ENCODE data around the gene COG2.
"Not testable (repeated sequence)": the region's sequence is repeated elsewhere in the genome, so short reads cannot be mapped to it uniquely, and the experiment has no call there.

Gene COG2

DNA sequence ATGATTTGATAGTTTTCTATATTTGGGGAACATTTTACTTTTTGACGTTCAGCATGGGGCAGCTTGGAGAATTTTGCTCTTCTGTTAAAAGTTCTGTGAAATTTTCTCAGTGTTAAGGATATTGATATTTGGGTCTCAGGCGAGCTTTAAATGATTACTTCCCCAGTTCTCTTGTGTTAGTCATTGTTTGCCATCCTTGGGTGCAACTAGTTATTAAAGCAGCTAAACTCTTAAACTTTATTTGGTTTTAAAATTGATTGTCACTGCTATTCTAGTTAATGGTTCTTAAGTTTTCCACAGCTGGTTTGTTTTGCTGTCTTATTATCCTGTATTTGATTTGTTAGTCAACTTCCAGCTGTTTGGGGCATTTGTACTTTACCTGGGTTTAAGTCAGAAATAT, 9.0 kb downstream of the COG2 start:
- TF ChIP-seq, protein P1, sequence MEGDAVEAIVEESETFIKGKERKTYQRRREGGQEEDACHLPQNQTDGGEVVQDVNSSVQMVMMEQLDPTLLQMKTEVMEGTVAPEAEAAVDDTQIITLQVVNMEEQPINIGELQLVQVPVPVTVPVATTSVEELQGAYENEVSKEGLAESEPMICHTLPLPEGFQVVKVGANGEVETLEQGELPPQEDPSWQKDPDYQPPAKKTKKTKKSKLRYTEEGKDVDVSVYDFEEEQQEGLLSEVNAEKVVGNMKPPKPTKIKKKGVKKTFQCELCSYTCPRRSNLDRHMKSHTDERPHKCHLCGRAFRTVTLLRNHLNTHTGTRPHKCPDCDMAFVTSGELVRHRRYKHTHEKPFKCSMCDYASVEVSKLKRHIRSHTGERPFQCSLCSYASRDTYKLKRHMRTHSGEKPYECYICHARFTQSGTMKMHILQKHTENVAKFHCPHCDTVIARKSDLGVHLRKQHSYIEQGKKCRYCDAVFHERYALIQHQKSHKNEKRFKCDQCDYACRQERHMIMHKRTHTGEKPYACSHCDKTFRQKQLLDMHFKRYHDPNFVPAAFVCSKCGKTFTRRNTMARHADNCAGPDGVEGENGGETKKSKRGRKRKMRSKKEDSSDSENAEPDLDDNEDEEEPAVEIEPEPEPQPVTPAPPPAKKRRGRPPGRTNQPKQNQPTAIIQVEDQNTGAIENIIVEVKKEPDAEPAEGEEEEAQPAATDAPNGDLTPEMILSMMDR (conservative IDR thresholded peaks at IDR 0.05): no peak
- no peak for TF ChIP-seq ZFX (IDR thresholded peaks at IDR 0.05)
- H3K27ac ChIP-seq: no peak overlapping the region

DNA sequence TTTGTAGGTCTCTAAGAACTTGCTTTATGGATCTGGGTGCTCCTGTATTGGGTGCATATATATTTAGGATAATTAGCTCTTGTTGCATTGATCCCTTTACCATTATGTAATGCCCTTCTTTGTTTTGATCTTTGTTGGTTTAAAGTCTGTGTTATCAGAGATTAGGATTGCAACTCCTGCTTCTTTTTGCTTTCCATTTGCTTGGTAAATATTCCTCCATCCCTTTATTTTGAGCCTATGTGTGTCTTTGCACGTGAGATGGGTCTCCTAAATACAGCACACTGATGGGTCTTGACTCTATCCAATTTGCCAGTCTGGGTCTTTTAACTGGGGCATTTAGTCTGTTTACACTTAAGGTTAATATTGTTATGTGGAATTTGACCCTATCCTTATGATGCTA, 14.4 kb downstream of the COG2 start:
- H3K27ac ChIP-seq: not testable (repeated sequence)

DNA sequence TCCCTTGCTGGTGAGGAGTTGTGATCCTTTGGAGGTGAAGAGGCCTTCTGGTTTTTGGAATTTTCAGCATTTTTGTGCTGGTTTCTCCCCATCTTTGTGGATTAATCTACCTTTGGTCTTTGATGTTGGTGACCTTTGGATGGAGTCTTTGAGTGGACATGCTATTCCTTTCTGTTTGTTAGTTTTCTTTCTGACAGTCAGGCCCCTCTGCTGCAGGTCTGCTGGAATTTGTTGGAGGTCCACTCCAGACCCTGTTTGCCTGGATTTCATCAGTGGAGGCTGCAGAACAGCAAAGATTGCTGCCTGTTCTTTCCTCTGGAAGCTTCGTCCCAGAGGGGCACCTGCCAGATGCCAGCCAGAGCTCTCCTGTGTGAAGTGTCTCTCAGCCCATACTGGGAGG, 15.8 kb downstream of the COG2 start:
- not testable (repeated sequence) for H3K27ac ChIP-seq

DNA sequence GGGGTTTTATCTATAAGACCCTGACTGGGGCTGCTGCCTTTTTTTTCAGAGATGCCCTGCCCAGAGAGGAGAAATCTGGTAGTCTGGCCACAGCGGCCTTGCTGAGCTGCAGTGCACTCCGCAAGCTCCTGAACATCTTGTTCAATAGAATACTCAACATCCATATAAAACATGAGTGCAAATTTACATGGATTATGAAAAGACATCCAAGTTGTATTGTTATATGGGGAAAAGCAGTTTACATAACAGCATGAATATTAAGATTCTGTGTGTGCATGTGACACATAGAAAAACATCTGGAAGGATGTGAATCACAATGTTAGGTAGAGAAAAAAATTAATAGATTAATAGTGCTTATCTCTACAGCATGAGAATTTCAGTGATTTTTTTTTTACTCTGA, 16.4 kb downstream of the COG2 start:
- TF ChIP-seq, protein P1 (conservative IDR thresholded peaks at IDR 0.05): no peak
- no peak for TF ChIP-seq ZFX (IDR thresholded peaks at IDR 0.05)
- H3K27ac ChIP-seq: no peak overlapping the region

DNA sequence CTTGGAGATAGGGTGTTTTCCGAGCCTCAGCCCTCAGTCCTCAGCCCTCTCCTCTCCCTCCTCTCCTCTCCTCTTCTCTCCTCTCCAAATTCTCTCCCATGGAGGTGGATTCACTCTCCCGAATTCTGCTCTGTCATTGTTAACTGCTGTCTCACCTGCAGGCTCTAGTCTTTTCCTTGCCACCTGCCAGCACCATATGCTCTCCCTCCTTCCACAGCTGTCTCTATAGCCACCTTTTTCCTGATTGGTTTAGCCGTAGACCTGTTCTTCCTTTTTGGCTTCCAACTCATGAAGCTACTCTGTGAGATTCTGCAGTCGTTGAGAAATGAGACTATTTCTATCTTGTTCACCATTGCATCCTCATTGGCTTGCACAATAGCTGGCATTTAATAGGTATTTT, 19.7 kb downstream of the COG2 start:
- TF ChIP-seq, protein P1 (conservative IDR thresholded peaks at IDR 0.05): no peak
- TF ChIP-seq ZFX (IDR thresholded peaks at IDR 0.05): no peak
- H3K27ac ChIP-seq: no peak overlapping the region

DNA sequence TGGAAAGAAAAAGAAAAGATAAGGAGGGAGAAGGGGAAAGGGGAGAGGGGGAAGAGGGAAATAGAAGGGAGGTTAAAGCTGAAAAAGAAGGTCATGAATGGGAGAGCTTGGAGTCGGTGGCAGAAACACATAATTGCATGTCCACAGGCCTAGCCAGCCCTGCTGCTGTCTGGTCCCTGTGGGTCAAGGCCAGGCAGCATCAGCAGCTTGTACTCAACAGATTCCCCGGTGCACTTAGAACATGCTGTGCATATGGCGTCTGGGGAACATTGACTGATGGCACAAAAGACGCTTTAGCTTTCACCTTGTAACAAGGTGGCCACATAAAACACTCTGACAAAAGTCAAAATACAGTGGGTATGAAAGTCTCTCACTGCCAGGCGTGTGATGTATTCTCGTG, 25.9 kb downstream of the COG2 start:
- TF ChIP-seq, protein P1 (conservative IDR thresholded peaks at IDR 0.05): no peak
- TF ChIP-seq ZFX (IDR thresholded peaks at IDR 0.05): no peak
- H3K27ac ChIP-seq: no peak overlapping the region

DNA sequence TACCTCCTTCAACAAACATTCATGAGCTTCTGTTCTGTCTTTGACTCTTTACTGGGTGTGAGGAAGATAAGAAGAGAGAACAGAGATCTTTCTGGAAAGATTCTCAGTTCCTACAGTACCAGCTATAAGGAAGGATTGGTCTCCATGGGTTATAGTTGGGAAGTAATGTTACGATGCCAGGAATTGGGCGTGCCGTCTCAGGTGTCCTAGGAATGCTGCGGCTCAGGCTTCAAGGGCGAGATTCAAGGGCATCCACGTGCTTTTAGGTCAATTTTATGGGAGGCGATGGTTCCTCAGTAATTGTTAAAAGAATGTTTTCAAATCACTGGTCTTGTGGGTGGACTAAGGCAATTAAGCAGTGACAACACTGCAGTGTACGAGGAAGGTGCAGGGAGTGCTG, 27.3 kb downstream of the COG2 start:
- H3K27ac ChIP-seq: no peak overlapping the region

DNA sequence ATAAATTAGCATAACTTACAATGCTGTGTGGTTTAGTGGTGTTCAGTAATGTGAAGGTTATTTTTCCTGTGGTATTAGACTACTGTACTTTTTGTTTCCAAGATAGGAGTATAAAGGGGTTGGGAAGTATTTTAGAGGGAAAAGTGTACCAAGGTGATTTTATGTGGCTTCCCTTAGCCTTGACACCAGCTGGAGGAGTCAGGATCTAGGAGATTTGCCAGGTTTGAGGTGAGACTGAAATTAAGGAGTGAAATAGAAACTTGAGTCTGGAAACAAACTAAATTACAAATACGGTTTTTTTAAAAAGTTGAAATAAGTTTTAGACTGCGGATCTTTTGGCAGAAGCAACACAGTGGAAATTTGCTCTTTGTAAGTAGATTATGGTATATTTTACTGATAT, 32.3 kb downstream of the COG2 start:
- TF ChIP-seq, protein P1 (conservative IDR thresholded peaks at IDR 0.05): no peak
- no peak for TF ChIP-seq ZFX (IDR thresholded peaks at IDR 0.05)
- no peak overlapping the region for H3K27ac ChIP-seq

More for the DNA sequence above, 27.3 kb downstream of the COG2 start:
- no peak for TF ChIP-seq ZFX (IDR thresholded peaks at IDR 0.05)
- TF ChIP-seq, protein P1 (conservative IDR thresholded peaks at IDR 0.05): no peak

DNA sequence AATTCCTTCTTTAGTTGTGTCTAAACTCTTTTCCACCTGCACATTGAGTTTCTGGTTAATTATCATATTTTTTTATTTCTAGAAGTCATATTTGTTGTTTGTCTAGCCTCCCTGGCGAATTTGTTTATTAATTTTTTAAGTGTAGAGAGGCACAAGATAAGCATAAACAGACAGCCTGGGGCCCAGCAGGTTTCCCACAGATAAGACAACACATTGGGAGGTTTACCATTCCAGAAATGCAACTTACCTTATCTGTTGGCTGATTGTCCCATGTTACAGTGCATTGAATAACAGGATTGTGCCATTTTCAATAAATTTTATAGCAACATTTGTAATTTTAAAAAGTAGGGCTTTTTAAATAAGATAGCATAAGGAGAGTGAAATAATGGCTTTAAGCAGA, 34.9 kb downstream of the COG2 start:
- H3K27ac ChIP-seq: no peak overlapping the region
- TF ChIP-seq ZFX (IDR thresholded peaks at IDR 0.05): no peak
- TF ChIP-seq, protein P1 (conservative IDR thresholded peaks at IDR 0.05): no peak

Measured in C4-2B (cell line).